Measurements from ENCODE around the gene ANKRD12. TPM values are rescaled to one million over a fixed set of nuclear protein-coding genes. Genes with fewer than 3 reads are reported as not detected.

The ANKRD12 gene
- total and polyA plus RNA-seq, 2 of the 4 experiments (the other 2 are of a cell fraction) = 2.6 to 12.9 TPM

- H3K9me1 ChIP-seq (ENCODE audit: insufficient read depth, low read length) = peaks cover 6% of the 10 kb centered on the region; the same call in 1 of the 2 replicates
- no peak overlapping the region for H3K27ac ChIP-seq (ENCODE audit: insufficient read depth, low read length)
- ATAC-seq (ENCODE audit: low read depth) (no peak), DNase-seq (no peak)
- no peak overlapping the region for H3K14ac ChIP-seq (replicated peaks; ENCODE audit: low read depth, low read length)
- H4K8ac ChIP-seq (ENCODE audit: low read depth in 2 of 2, low read length in 2 of 2) = no peak overlapping the region
- H3K9ac ChIP-seq (ENCODE audit: low read depth, low read length) = no peak overlapping the region
- H3K36me3 ChIP-seq (ENCODE audit: control insufficient read depth, insufficient read depth, low read length) = no peaks in the 10 kb centered on the region
- no peak overlapping the region for H3K56ac ChIP-seq (ENCODE audit: extremely low read depth, insufficient read depth, low read length)
- dilution Hi-C loops (cut with HindIII; ENCODE audit: low sequenced_read_pairs, unreplicated experiment) = no loop called here
- H3K4me2 ChIP-seq (ENCODE audit: low read depth, low read length) = no peak overlapping the region
- H3K4me3 ChIP-seq (ENCODE audit: insufficient read depth, low read depth, low read length) = no peak overlapping the region
- no peak overlapping the region for H2AFZ ChIP-seq (replicated peaks; ENCODE audit: low read length, poor library complexity)
- in situ Hi-C loops (cut with MboI; ENCODE audit: low sequenced_read_pairs) = no loop called here
- whole genome bisulfite sequencing, 2 experiments (ENCODE audit: extremely low coverage in 2 of 2, insufficient read length in 1 of 2) = 100% methylated on average over 1 of the region's 5 CpGs; no CpG with 5 or more reads in 1 of the 2 experiments
- no peak overlapping the region for H2BK20ac ChIP-seq (ENCODE audit: low read depth, low read length)
- POLR2A ChIA-PET (ENCODE audit: unreplicated experiment) = no interaction called here
- H2BK120ac ChIP-seq (ENCODE audit: low read depth, low read length) = no peak overlapping the region
- no peak overlapping the region for H2BK5ac ChIP-seq (ENCODE audit: low read depth, low read length, poor library complexity, severe bottlenecking)
- peak overlapping the region; percentile 54; the same call in 1 of the 2 replicates for H2AK5ac ChIP-seq (ENCODE audit: low read depth, low read length)
- H3K4ac ChIP-seq (ENCODE audit: low read depth, low read length) = no peak overlapping the region
- H4K20me1 ChIP-seq (ENCODE audit: insufficient read depth, low read length) = no peaks in the 10 kb centered on the region
- no peaks in the 10 kb centered on the region for H3K27me3 ChIP-seq (ENCODE audit: control insufficient read depth, insufficient read depth, low read length)
- CTCF ChIA-PET = no interaction called here
- no TSS peak for BruUV-seq (replicated peaks)
- H3K23ac ChIP-seq (ENCODE audit: low read depth, low read length) = no peak overlapping the region
- no peak overlapping the region for H4K91ac ChIP-seq (ENCODE audit: insufficient read depth, low read depth, low read length)
- H3K4me1 ChIP-seq (ENCODE audit: control insufficient read depth, insufficient read depth, low read length) = peaks cover 2% of the 10 kb centered on the region; the same call in 1 of the 2 replicates
- no peak overlapping the region for H2BK15ac ChIP-seq (ENCODE audit: low read depth, low read length)
- intact Hi-C loops (cut with micrococcal nuclease) = no loop called here
- H4K5ac ChIP-seq (ENCODE audit: low read depth, low read length) = no peak overlapping the region
- H2AK9ac ChIP-seq (replicated peaks; ENCODE audit: low read depth, low read length, poor library complexity) = no peak overlapping the region
- H3K9me3 ChIP-seq (ENCODE audit: control insufficient read depth, insufficient read depth, low read length) = no peaks in the 10 kb centered on the region
- TF ChIP-seq SMC3 (IDR thresholded peaks at IDR 0.05; ENCODE audit: low read depth, low read length) (no peak), RAD21 (IDR thresholded peaks at IDR 0.05; ENCODE audit: low read length) (no peak), USF2 (IDR thresholded peaks at IDR 0.05; ENCODE audit: low read depth, low read length) (no peak), CTCF (conservative IDR thresholded peaks at IDR 0.05; ENCODE audit: low read depth, low read length) (no peak), CHD1 (IDR thresholded peaks at IDR 0.05; ENCODE audit: low read depth, low read length) (no peak), CEBPB (IDR thresholded peaks at IDR 0.05; ENCODE audit: low read depth, low read length) (no peak), ELK1 (IDR thresholded peaks at IDR 0.05; ENCODE audit: borderline replicate concordance, low read depth, low read length) (no peak), MXI1 (IDR thresholded peaks at IDR 0.05; ENCODE audit: borderline replicate concordance, low read depth, low read length) (no peak), RCOR1 (IDR thresholded peaks at IDR 0.05; ENCODE audit: insufficient replicate concordance, low read length) (no peak), BHLHE40 (IDR thresholded peaks at IDR 0.05; ENCODE audit: low read depth, low read length) (no peak), MAFK (IDR thresholded peaks at IDR 0.05; ENCODE audit: low read depth, low read length) (no peak), FOS (IDR thresholded peaks at IDR 0.05; ENCODE audit: low read depth, low read length) (no peak), RFX5 (IDR thresholded peaks at IDR 0.05; ENCODE audit: low read depth, low read length) (no peak), POLR2A (IDR thresholded peaks at IDR 0.05; ENCODE audit: low read depth, low read length) (no peak), NFE2L2 (IDR thresholded peaks at IDR 0.05; ENCODE audit: low read depth, low read length) (no peak)
- no peak overlapping the region for H3K18ac ChIP-seq (ENCODE audit: low read depth, low read length)
- H3K79me1 ChIP-seq (ENCODE audit: low read depth in 1 of 2, low read length in 2 of 2) = no peaks in the 10 kb centered on the region
Observed at GRCh38 chr18:9088252-9088651, 48.3 kb upstream of the ANKRD12 start.
